ENCODE data around the gene NADSYN1. TPM values are rescaled to one million over a fixed set of nuclear protein-coding genes. Genes with fewer than 3 reads are reported as not detected.
A peak's percentile ranks its signal among the peaks of the same experiment; 100 is the strongest.
"Not testable (repeated sequence)": the region's sequence is repeated elsewhere in the genome, so short reads cannot be mapped to it uniquely, and the experiment has no call there.

The NADSYN1 gene
- total and polyA plus RNA-seq, 2 experiments from 2014 or later: 46.8 to 68.9 TPM

- Histone ChIP-seq H3K4me3 (no peak overlapping the region), H3K9me3 (ENCODE audit: low read depth) (no peaks in the 10 kb centered on the region), H3K4me1 (ENCODE audit: low read depth) (no peaks in the 10 kb centered on the region), H3K27ac (no peak overlapping the region), H3K36me3 (no peaks in the 10 kb centered on the region), H3K27me3 (no peaks in the 10 kb centered on the region)
- TF ChIP-seq CTCF (IDR thresholded peaks at IDR 0.05; ENCODE audit: low read depth, low read length): no peak
- no peak for DNase-seq (ENCODE audit: low read depth in 1 of 2, low spot score in 1 of 2)
Observed at GRCh38 chr11:71527576-71528210, 74.7 kb downstream of the NADSYN1 start.

- DNase-seq (ENCODE audit: low read depth in 1 of 2, low spot score in 1 of 2): no peak
- Histone ChIP-seq H3K4me1 (ENCODE audit: low read depth) (peaks cover 6% of the 10 kb centered on the region), H3K4me3 (no peak overlapping the region), H3K36me3 (no peaks in the 10 kb centered on the region), H3K9me3 (ENCODE audit: low read depth) (no peaks in the 10 kb centered on the region), H3K27ac (no peak overlapping the region), H3K27me3 (no peaks in the 10 kb centered on the region)
- TF ChIP-seq CTCF (IDR thresholded peaks at IDR 0.05; ENCODE audit: low read depth, low read length): no peak
Observed at GRCh38 chr11:71530602-71531001, 77.6 kb downstream of the NADSYN1 start.

- Histone ChIP-seq H3K9me3 (ENCODE audit: low read depth) (no peaks in the 10 kb centered on the region), H3K27me3 (no peaks in the 10 kb centered on the region), H3K27ac (no peak overlapping the region), H3K36me3 (no peaks in the 10 kb centered on the region), H3K4me3 (no peak overlapping the region), H3K4me1 (ENCODE audit: low read depth) (peaks cover 6% of the 10 kb centered on the region)
- DNase-seq (ENCODE audit: low read depth in 1 of 2, low spot score in 1 of 2): no peak
- TF ChIP-seq CTCF (IDR thresholded peaks at IDR 0.05; ENCODE audit: low read depth, low read length): no peak
Observed at GRCh38 chr11:71532036-71532610, 79.1 kb downstream of the NADSYN1 start.

GRCh38 chr11:71534711-71535608 is 82.0 kb downstream of the NADSYN1 start:
- H3K4me1 ChIP-seq (ENCODE audit: low read depth); H3K9me3 ChIP-seq (ENCODE audit: low read depth); H3K27me3 ChIP-seq; H3K36me3 ChIP-seq; H3K4me3 ChIP-seq: not testable (repeated sequence)
- peak in 1 of 2 donors; percentile 14 for DNase-seq (ENCODE audit: low read depth in 1 of 2, low spot score in 1 of 2)
- peak overlapping the region; percentile 13 for H3K27ac ChIP-seq

GRCh38 chr11:71535825-71536224 is 82.8 kb downstream of the NADSYN1 start:
- no peak for TF ChIP-seq CTCF (IDR thresholded peaks at IDR 0.05; ENCODE audit: low read depth, low read length)
- Histone ChIP-seq H3K27ac (peak overlapping the region; percentile 13), H3K4me1 (ENCODE audit: low read depth) (peaks cover 6% of the 10 kb centered on the region), H3K4me3 (no peak overlapping the region), H3K27me3 (no peaks in the 10 kb centered on the region), H3K36me3 (no peaks in the 10 kb centered on the region), H3K9me3 (ENCODE audit: low read depth) (no peaks in the 10 kb centered on the region)
- no peak for DNase-seq (ENCODE audit: low read depth in 1 of 2, low spot score in 1 of 2)

- Histone ChIP-seq H3K9me3 (ENCODE audit: low read depth) (no peaks in the 10 kb centered on the region), H3K4me3 (no peak overlapping the region), H3K36me3 (no peaks in the 10 kb centered on the region), H3K27ac (no peak overlapping the region), H3K4me1 (ENCODE audit: low read depth) (peaks cover 6% of the 10 kb centered on the region), H3K27me3 (no peaks in the 10 kb centered on the region)
- no peak for TF ChIP-seq CTCF (IDR thresholded peaks at IDR 0.05; ENCODE audit: low read depth, low read length)
- DNase-seq (ENCODE audit: low read depth in 1 of 2, low spot score in 1 of 2): no peak
Observed at GRCh38 chr11:71537537-71537936, 84.5 kb downstream of the NADSYN1 start.

- not testable (repeated sequence) for H3K9me3 ChIP-seq (ENCODE audit: low read depth); H3K4me3 ChIP-seq; H3K27ac ChIP-seq; DNase-seq (ENCODE audit: low read depth in 1 of 2, low spot score in 1 of 2); H3K36me3 ChIP-seq; H3K4me1 ChIP-seq (ENCODE audit: low read depth); H3K27me3 ChIP-seq
Observed at GRCh38 chr11:71537977-71538665, 85.1 kb downstream of the NADSYN1 start, which contains the start of gene KRTAP5-8. Gene KRTAP5-8, plus strand, starts transcription at chr11:71538025. Its CDS starts 31 bp downstream, at chr11:71538056.
